DOHH2 (cell line): ENCODE results near the gene CSNK2A1.

Source experiments
- CTCF ChIP-seq: fragments of 200-600 bp; sonication (generic); IDR thresholded peaks from one replicate; pipeline ENCODE4 v1.5.1; 2014; ENCODE audit warnings: antibody characterized with exemption, mild to moderate bottlenecking, low read depth, low read length; ENCODE audit not compliant: poor library complexity, severe bottlenecking
- EZH2phosphoT487 ChIP-seq: fragments of 200-600 bp; sonication (generic); IDR thresholded peaks from 2 replicates; pipeline ENCODE4 v1.6.1; 2017; ENCODE audit warnings: borderline replicate concordance, mild to moderate bottlenecking, antibody characterized with exemption, low read length, moderate library complexity, mixed read lengths

GRCh38 chr20:444862-445426, 98.6 kb downstream of the CSNK2A1 start:
- TF ChIP-seq CTCF (no peak), EZH2phosphoT487 (no peak)
